H9 (cell line): ENCODE data around the gene LPP. TPM values are rescaled to one million over a fixed set of nuclear protein-coding genes. Genes with fewer than 3 reads are reported as not detected.
A peak's percentile ranks its signal among the peaks of the same experiment; 100 is the strongest.

Experiments
- DNase-seq: peaks from one replicate; pipeline ENCODE4 v3.0.0-alpha.2; 2017
- H2AFZ ChIP-seq: one replicate; pipeline ENCODE4 v1.6.1; 2013; ENCODE audit warnings: mild to moderate bottlenecking, low read length, control low read depth, moderate library complexity
- H2AK5ac ChIP-seq: 2 replicates; pipeline ENCODE4 v1.6.1; 2013; ENCODE audit warnings: low read length, control low read depth, mixed read lengths; ENCODE audit not compliant: insufficient read length
- H2BK120ac ChIP-seq: one replicate; pipeline ENCODE4 v1.6.1; 2013; ENCODE audit warnings: low read depth, mild to moderate bottlenecking, low read length, control low read depth, inconsistent platforms; ENCODE audit not compliant: poor library complexity, severe bottlenecking
- H2BK12ac ChIP-seq: 2 replicates; pipeline ENCODE4 v1.6.1; 2013; ENCODE audit warnings: low read length, control low read depth, mixed read lengths, low read depth; ENCODE audit not compliant: insufficient read length
- H2BK15ac ChIP-seq: 2 replicates; pipeline ENCODE4 v1.6.1; 2013; ENCODE audit warnings: low read depth, low read length, control low read depth
- H2BK20ac ChIP-seq: one replicate; pipeline ENCODE4 v1.6.1; 2013; ENCODE audit warnings: low read depth, mild to moderate bottlenecking, low read length, control low read depth, inconsistent platforms; ENCODE audit not compliant: poor library complexity, severe bottlenecking
- H2BK5ac ChIP-seq: 2 replicates; pipeline ENCODE4 v1.6.1; 2013; ENCODE audit warnings: low read length, control low read depth, mixed read lengths; ENCODE audit not compliant: insufficient read length
- H3K14ac ChIP-seq: 2 replicates; pipeline ENCODE4 v1.6.1; 2013; ENCODE audit warnings: low read length, control low read depth; ENCODE audit not compliant: insufficient read depth
- H3K18ac ChIP-seq: 2 replicates; pipeline ENCODE4 v1.6.1; 2013; ENCODE audit warnings: low read depth, mild to moderate bottlenecking, mixed read lengths, low read length, control low read depth; ENCODE audit not compliant: insufficient read length
- H3K23ac ChIP-seq: 2 replicates; pipeline ENCODE4 v1.6.1; 2013; ENCODE audit warnings: low read length, control low read depth, mixed read lengths, low read depth; ENCODE audit not compliant: insufficient read length
- H3K23me2 ChIP-seq: 2 replicates; pipeline ENCODE4 v1.6.1; 2013; ENCODE audit warnings: low read depth, mild to moderate bottlenecking, mixed read lengths, low read length, control low read depth; ENCODE audit not compliant: insufficient read length, poor library complexity, severe bottlenecking
- H3K27ac ChIP-seq: 2 replicates; pipeline ENCODE4 v1.5.1; 2013; ENCODE audit warnings: low read length, control low read depth, mixed read lengths, low read depth; ENCODE audit not compliant: insufficient read length
- H3K27me3 ChIP-seq: 2 replicates; pipeline ENCODE4 v1.6.1; 2013; ENCODE audit warnings: low read length, control low read depth, inconsistent platforms; ENCODE audit not compliant: insufficient read depth
- H3K4ac ChIP-seq: 2 replicates; pipeline ENCODE4 v1.6.1; 2013; ENCODE audit warnings: low read depth, mild to moderate bottlenecking, control low read depth, inconsistent platforms, low read length, moderate library complexity
- H3K4me1 ChIP-seq: 2 replicates; pipeline ENCODE4 v1.6.1; 2013; ENCODE audit warnings: low read length, control low read depth, inconsistent platforms; ENCODE audit not compliant: insufficient read depth
- H3K4me2 ChIP-seq: 2 replicates; pipeline ENCODE4 v1.6.1; 2013; ENCODE audit warnings: low read length, control low read depth, mixed read lengths; ENCODE audit not compliant: insufficient read length, insufficient read depth
- H3K56ac ChIP-seq: 2 replicates; pipeline ENCODE4 v1.6.1; 2013; ENCODE audit warnings: low read depth, mild to moderate bottlenecking, mixed read lengths, low read length, control low read depth; ENCODE audit not compliant: insufficient read length
- H3K79me1 ChIP-seq: 2 replicates; pipeline ENCODE4 v1.6.1; 2013; ENCODE audit warnings: low read depth, mild to moderate bottlenecking, moderate library complexity, low read length, control low read depth, inconsistent platforms; ENCODE audit not compliant: insufficient read depth, poor library complexity, severe bottlenecking
- H3K79me2 ChIP-seq: 2 replicates; pipeline ENCODE4 v1.6.1; 2013; ENCODE audit warnings: low read length, control low read depth, inconsistent platforms; ENCODE audit not compliant: insufficient read depth
- H3K9ac ChIP-seq: 2 replicates; pipeline ENCODE4 v1.6.1; 2013; ENCODE audit warnings: low read length, control low read depth, mixed read lengths; ENCODE audit not compliant: insufficient read length; ENCODE audit errors: extremely low read depth
- H3K9me3 ChIP-seq: one replicate; pipeline ENCODE4 v1.6.1; 2013; ENCODE audit warnings: low read depth, low read length, inconsistent platforms; ENCODE audit not compliant: control insufficient read depth
- H3T11ph ChIP-seq: one replicate; pipeline ENCODE4 v1.6.1; 2013; ENCODE audit warnings: mild to moderate bottlenecking, low read length, control low read depth, inconsistent platforms
- H4K20me1 ChIP-seq: one replicate; pipeline ENCODE4 v1.6.1; 2013; ENCODE audit not compliant: control insufficient read depth, insufficient read length, insufficient read depth
- H4K5ac ChIP-seq: 2 replicates; pipeline ENCODE4 v1.6.1; 2013; ENCODE audit warnings: low read depth, mild to moderate bottlenecking, mixed read lengths, low read length, control low read depth; ENCODE audit not compliant: insufficient read length
- H4K8ac ChIP-seq: replicated peaks from 2 replicates; pipeline ENCODE4 v1.6.1; 2013; ENCODE audit warnings: low read length, control low read depth, mixed read lengths, low read depth; ENCODE audit not compliant: insufficient read length
- H4K91ac ChIP-seq: 2 replicates; pipeline ENCODE4 v1.6.1; 2013; ENCODE audit warnings: low read depth, mild to moderate bottlenecking, moderate library complexity, mixed read lengths, low read length, control low read depth; ENCODE audit not compliant: insufficient read length
- H3K27ac Mint-ChIP-seq, 3 experiments: 2 replicates in 2 of 3; 3 replicates in 1 of 3; pipeline ENCODE4 v1.8.0; 2020 to 2021; ENCODE audit warnings: mixed read lengths in 3 of 3, mild to moderate bottlenecking in 1 of 3, moderate library complexity in 1 of 3
- H3K27me3 Mint-ChIP-seq: 2 replicates; pipeline ENCODE4 v1.8.0; 2021; ENCODE audit warnings: low read depth, mild to moderate bottlenecking, moderate library complexity, mixed read lengths
- H3K36me3 Mint-ChIP-seq, 3 experiments: 2 replicates in 2 of 3; 3 replicates in 1 of 3; pipeline ENCODE4 v1.8.0; 2020 to 2021; ENCODE audit warnings: low read depth in 3 of 3, mixed read lengths in 3 of 3; ENCODE audit not compliant: insufficient read depth in 1 of 3
- H3K4me1 Mint-ChIP-seq, 2 experiments: 2 replicates each; pipeline ENCODE4 v1.8.0; 2020; ENCODE audit warnings: mixed read lengths in 2 of 2
- H3K4me3 Mint-ChIP-seq, 2 experiments: 2 replicates in 1 of 2; 3 replicates in 1 of 2; pipeline ENCODE4 v1.8.0; 2020 to 2021; ENCODE audit warnings: mild to moderate bottlenecking in 2 of 2, mixed read lengths in 2 of 2, moderate library complexity in 1 of 2
- H3K9me3 Mint-ChIP-seq, 2 experiments: 2 replicates in 1 of 2; 3 replicates in 1 of 2; pipeline ENCODE4 v1.8.0; 2020; ENCODE audit warnings: mild to moderate bottlenecking in 2 of 2, mixed read lengths in 2 of 2, moderate library complexity in 1 of 2
- CTCF ChIP-seq: fragments of 200-600 bp; sonication (generic); conservative IDR thresholded peaks from 3 replicates; pipeline ENCODE4 v1.8.0; 2021; ENCODE audit warnings: antibody characterized with exemption, mild to moderate bottlenecking
- WGBS: extraction: QIAGEN DNeasy Blood & Tissue Kit; methylation state at CpG from one replicate; pipeline ENCODE4 v1.1.7; 2013; ENCODE audit warnings: missing lambda C conversion rate, low lambda C conversion rate, mixed read lengths; ENCODE audit not compliant: insufficient read length; ENCODE audit errors: extremely low coverage; 5-methylcytosine and 5-hydroxymethylcytosine counted together
- total RNA-seq: library from RNA; stranded (reverse); gene quantifications from 2 replicates; pipeline ENCODE4 v1.2.1, GENCODE V29; 2021

The LPP gene
- total RNA-seq, 1 experiment from 2014 or later = 64.6 TPM

GRCh38 chr3:188217726-188218125, 63.8 kb downstream of the LPP start:
- Histone ChIP-seq H2AFZ (no peak overlapping the region), H4K8ac (no peak overlapping the region), H2BK120ac (no peak overlapping the region), H3K27ac (no peak overlapping the region), H3K79me1 (no peaks in the 10 kb centered on the region), H2BK15ac (no peak overlapping the region), H2BK12ac (no peak overlapping the region), H3K9me3 (no peaks in the 10 kb centered on the region), H3K9ac (no peak overlapping the region), H2AK5ac (no peak overlapping the region), H3K14ac (no peak overlapping the region), H4K20me1 (no peaks in the 10 kb centered on the region), H4K5ac (no peak overlapping the region), H3K27me3 (no peaks in the 10 kb centered on the region), H3K56ac (no peak overlapping the region), H2BK20ac (no peak overlapping the region), H3K23ac (no peak overlapping the region), H4K91ac (no peak overlapping the region), H3T11ph (no peak overlapping the region), H3K18ac (no peak overlapping the region), H3K79me2 (peaks cover 6% of the 10 kb centered on the region; the same call in 1 of the 2 replicates), H3K4ac (no peak overlapping the region), H3K23me2 (no peaks in the 10 kb centered on the region), H2BK5ac (no peak overlapping the region), H3K4me2 (no peak overlapping the region), H3K4me1 (peaks cover 10% of the 10 kb centered on the region)
- DNase-seq = no peak
- H3K4me3 Mint-ChIP-seq = no peak overlapping the region; a peak in 1 of 5 replicates
- no CpG with 5 or more reads among the region's 4 CpGs for WGBS
- no peaks in the 10 kb centered on the region for H3K9me3 Mint-ChIP-seq
- no peaks in the 10 kb centered on the region for H3K27me3 Mint-ChIP-seq
- TF ChIP-seq CTCF = no peak
- peak overlapping the region in 2 of 3 experiments; percentile 52 to 65; a peak in 3 of 7 replicates for H3K27ac Mint-ChIP-seq
- peaks cover 23 to 27% of the 10 kb centered on the region in 2 experiments for H3K4me1 Mint-ChIP-seq
- H3K36me3 Mint-ChIP-seq = peaks cover 0 to 4% (median 0%) of the 10 kb centered on the region in 3 experiments; a peak in 1 of 7 replicates
